Measurements from ENCODE around the gene PDLIM7. TPM values are rescaled to one million over a fixed set of nuclear protein-coding genes. Genes with fewer than 3 reads are reported as not detected.

PDLIM7 gene
- total and polyA plus RNA-seq, 2 of the 8 experiments (the other 6 are each of a cell fraction or from before 2014, with no cell fraction given), result 67.3 to 94.2 TPM

DNA sequence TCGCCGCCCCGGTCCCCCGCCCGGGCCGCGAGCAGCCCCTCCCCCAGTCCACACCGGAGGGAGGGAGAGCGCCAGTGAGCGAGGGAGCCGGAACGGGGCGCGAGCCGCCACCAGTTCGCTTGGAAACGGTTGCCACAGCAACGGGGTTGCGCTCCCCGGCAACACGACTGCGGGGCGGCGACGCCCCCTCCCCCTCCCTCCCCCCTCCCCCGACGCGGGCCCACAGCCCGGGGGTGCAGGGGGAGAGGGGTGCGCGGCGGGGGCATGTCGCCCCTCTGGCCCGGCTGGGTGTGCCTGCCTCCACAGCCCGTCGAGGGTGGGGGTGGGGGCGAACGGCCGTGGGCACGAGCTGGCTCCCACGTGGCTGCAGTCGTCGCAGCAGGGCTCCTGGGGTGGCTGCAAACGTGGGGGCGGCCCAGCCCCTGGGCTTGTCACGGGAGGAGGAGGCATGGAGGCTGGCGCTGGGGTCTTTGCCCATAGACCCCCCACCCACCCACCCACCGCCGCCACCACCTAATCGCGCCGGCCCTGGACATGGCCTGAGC is 50.3 kb downstream of the PDLIM7 start (continued):
- TF ChIP-seq HDAC2 (IDR thresholded peaks at IDR 0.05; ENCODE audit: borderline replicate concordance in 1 of 2, low read depth in 2 of 2, low read length in 2 of 2) (0 out of 4 replicates have a peak, but pooled peaks of 1 of the 2 experiments have one; percentile 5), CBX8 (IDR thresholded peaks at IDR 0.05; ENCODE audit: borderline replicate concordance, low read depth, low read length) (no peak), SIRT6 (IDR thresholded peaks at IDR 0.05; ENCODE audit: low read length) (no peak), CHD2 (IDR thresholded peaks at IDR 0.05; ENCODE audit: low read length) (no peak), TAF1 (IDR thresholded peaks at IDR 0.05; ENCODE audit: low read depth, low read length) (no peak), YY1 (IDR thresholded peaks at IDR 0.05; ENCODE audit: low read depth, low read length) (no peak), KDM5A (IDR thresholded peaks at IDR 0.05; ENCODE audit: low read length) (no peak), BACH1 (IDR thresholded peaks at IDR 0.05; ENCODE audit: low read length) (no peak), KDM4A (IDR thresholded peaks at IDR 0.05; ENCODE audit: low read depth, low read length, severe bottlenecking) (peak; percentile 37)
- TF ChIP-seq, protein P1, sequence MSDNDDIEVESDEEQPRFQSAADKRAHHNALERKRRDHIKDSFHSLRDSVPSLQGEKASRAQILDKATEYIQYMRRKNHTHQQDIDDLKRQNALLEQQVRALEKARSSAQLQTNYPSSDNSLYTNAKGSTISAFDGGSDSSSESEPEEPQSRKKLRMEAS (IDR thresholded peaks at IDR 0.05), result peak; percentile 67; the same call in 1 of the 2 replicates
- TF ChIP-seq, protein P2, sequence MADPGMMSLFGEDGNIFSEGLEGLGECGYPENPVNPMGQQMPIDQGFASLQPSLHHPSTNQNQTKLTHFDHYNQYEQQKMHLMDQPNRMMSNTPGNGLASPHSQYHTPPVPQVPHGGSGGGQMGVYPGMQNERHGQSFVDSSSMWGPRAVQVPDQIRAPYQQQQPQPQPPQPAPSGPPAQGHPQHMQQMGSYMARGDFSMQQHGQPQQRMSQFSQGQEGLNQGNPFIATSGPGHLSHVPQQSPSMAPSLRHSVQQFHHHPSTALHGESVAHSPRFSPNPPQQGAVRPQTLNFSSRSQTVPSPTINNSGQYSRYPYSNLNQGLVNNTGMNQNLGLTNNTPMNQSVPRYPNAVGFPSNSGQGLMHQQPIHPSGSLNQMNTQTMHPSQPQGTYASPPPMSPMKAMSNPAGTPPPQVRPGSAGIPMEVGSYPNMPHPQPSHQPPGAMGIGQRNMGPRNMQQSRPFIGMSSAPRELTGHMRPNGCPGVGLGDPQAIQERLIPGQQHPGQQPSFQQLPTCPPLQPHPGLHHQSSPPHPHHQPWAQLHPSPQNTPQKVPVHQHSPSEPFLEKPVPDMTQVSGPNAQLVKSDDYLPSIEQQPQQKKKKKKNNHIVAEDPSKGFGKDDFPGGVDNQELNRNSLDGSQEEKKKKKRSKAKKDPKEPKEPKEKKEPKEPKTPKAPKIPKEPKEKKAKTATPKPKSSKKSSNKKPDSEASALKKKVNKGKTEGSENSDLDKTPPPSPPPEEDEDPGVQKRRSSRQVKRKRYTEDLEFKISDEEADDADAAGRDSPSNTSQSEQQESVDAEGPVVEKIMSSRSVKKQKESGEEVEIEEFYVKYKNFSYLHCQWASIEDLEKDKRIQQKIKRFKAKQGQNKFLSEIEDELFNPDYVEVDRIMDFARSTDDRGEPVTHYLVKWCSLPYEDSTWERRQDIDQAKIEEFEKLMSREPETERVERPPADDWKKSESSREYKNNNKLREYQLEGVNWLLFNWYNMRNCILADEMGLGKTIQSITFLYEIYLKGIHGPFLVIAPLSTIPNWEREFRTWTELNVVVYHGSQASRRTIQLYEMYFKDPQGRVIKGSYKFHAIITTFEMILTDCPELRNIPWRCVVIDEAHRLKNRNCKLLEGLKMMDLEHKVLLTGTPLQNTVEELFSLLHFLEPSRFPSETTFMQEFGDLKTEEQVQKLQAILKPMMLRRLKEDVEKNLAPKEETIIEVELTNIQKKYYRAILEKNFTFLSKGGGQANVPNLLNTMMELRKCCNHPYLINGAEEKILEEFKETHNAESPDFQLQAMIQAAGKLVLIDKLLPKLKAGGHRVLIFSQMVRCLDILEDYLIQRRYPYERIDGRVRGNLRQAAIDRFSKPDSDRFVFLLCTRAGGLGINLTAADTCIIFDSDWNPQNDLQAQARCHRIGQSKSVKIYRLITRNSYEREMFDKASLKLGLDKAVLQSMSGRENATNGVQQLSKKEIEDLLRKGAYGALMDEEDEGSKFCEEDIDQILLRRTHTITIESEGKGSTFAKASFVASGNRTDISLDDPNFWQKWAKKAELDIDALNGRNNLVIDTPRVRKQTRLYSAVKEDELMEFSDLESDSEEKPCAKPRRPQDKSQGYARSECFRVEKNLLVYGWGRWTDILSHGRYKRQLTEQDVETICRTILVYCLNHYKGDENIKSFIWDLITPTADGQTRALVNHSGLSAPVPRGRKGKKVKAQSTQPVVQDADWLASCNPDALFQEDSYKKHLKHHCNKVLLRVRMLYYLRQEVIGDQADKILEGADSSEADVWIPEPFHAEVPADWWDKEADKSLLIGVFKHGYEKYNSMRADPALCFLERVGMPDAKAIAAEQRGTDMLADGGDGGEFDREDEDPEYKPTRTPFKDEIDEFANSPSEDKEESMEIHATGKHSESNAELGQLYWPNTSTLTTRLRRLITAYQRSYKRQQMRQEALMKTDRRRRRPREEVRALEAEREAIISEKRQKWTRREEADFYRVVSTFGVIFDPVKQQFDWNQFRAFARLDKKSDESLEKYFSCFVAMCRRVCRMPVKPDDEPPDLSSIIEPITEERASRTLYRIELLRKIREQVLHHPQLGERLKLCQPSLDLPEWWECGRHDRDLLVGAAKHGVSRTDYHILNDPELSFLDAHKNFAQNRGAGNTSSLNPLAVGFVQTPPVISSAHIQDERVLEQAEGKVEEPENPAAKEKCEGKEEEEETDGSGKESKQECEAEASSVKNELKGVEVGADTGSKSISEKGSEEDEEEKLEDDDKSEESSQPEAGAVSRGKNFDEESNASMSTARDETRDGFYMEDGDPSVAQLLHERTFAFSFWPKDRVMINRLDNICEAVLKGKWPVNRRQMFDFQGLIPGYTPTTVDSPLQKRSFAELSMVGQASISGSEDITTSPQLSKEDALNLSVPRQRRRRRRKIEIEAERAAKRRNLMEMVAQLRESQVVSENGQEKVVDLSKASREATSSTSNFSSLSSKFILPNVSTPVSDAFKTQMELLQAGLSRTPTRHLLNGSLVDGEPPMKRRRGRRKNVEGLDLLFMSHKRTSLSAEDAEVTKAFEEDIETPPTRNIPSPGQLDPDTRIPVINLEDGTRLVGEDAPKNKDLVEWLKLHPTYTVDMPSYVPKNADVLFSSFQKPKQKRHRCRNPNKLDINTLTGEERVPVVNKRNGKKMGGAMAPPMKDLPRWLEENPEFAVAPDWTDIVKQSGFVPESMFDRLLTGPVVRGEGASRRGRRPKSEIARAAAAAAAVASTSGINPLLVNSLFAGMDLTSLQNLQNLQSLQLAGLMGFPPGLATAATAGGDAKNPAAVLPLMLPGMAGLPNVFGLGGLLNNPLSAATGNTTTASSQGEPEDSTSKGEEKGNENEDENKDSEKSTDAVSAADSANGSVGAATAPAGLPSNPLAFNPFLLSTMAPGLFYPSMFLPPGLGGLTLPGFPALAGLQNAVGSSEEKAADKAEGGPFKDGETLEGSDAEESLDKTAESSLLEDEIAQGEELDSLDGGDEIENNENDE (IDR thresholded peaks at IDR 0.05; ENCODE audit: insufficient replicate concordance, low read length), result no peak

Data from H1 (cell line).